HepG2 (cell line): ENCODE results near the gene CKS1B. TPM values are rescaled to one million over a fixed set of nuclear protein-coding genes. Genes with fewer than 3 reads are reported as not detected.

Experiments
- AHR ChIP-seq: IDR thresholded peaks from 2 replicates; pipeline ENCODE4 v1.6.1; 2018; ENCODE audit warnings: missing genetic modification reagents, missing compliant biosample characterization
- AKNA ChIP-seq: sonication (generic); formaldehyde crosslinking; IDR thresholded peaks from 2 replicates; pipeline ENCODE4 v1.4.0; 2020; ENCODE audit warnings: missing genetic modification reagents, borderline replicate concordance
- ATM ChIP-seq: fragments of 450-650 bp; IDR thresholded peaks from 2 replicates; pipeline ENCODE4 v1.7.1; 2017; ENCODE audit warnings: mild to moderate bottlenecking, borderline replicate concordance
- GATAD2A ChIP-seq: IDR thresholded peaks from 2 replicates; pipeline ENCODE4 v1.6.1; 2016
- IKZF4 ChIP-seq: sonication (generic); formaldehyde crosslinking; IDR thresholded peaks from 2 replicates; pipeline ENCODE4 v1.5.1; 2020; ENCODE audit warnings: borderline replicate concordance, mild to moderate bottlenecking, low read depth, missing genetic modification reagents; ENCODE audit errors: not compliant biosample characterization
- JUN ChIP-seq: sonication (generic); formaldehyde crosslinking; IDR thresholded peaks from 2 replicates; pipeline ENCODE4 v1.4.0; 2020; ENCODE audit warnings: mild to moderate bottlenecking, missing genetic modification reagents
- JUNB ChIP-seq: sonication (generic); formaldehyde crosslinking; IDR thresholded peaks from 2 replicates; pipeline ENCODE4 v1.8.0; 2022; ENCODE audit warnings: missing genetic modification reagents, mild to moderate bottlenecking, borderline replicate concordance
- KDM1A ChIP-seq: IDR thresholded peaks from 2 replicates; pipeline ENCODE4 v1.6.1; 2016; ENCODE audit warnings: missing compliant biosample characterization
- RELA ChIP-seq: sonication (generic); formaldehyde crosslinking; IDR thresholded peaks from 2 replicates; pipeline ENCODE4 v1.4.0; 2020; ENCODE audit warnings: missing genetic modification reagents
- RFX5 ChIP-seq: IDR thresholded peaks from 2 replicates; pipeline ENCODE4 v1.6.1; 2011; ENCODE audit warnings: low read depth, low read length, improper control_type of control experiment
- TCF7L2 ChIP-seq: IDR thresholded peaks from 2 replicates; pipeline ENCODE4 v1.6.1; 2011; ENCODE audit warnings: mild to moderate bottlenecking, low read depth, low read length, moderate library complexity
- THYN1 ChIP-seq: sonication (generic); formaldehyde crosslinking; IDR thresholded peaks from 2 replicates; pipeline ENCODE4 v1.8.1; 2023; ENCODE audit warnings: low read depth, mild to moderate bottlenecking, moderate library complexity, missing genetic modification reagents, borderline replicate concordance
- ZBTB3 ChIP-seq: sonication (generic); formaldehyde crosslinking; IDR thresholded peaks from 2 replicates; pipeline ENCODE4 v1.4.0; 2020; ENCODE audit warnings: low read depth, mild to moderate bottlenecking, moderate library complexity, missing genetic modification reagents, borderline replicate concordance
- ZC3H4 ChIP-seq: sonication (generic); formaldehyde crosslinking; IDR thresholded peaks from 2 replicates; pipeline ENCODE4 v1.4.0; 2020; ENCODE audit warnings: missing genetic modification reagents, borderline replicate concordance
- ZFY ChIP-seq: sonication (generic); formaldehyde crosslinking; IDR thresholded peaks from 2 replicates; pipeline ENCODE4 v1.4.0; 2020; ENCODE audit warnings: missing genetic modification reagents
- ZKSCAN1 ChIP-seq: fragments of 150-350 bp; IDR thresholded peaks from 2 replicates; pipeline ENCODE4 v1.6.1; 2014; ENCODE audit warnings: low read length
- ZNF629 ChIP-seq: sonication (generic); formaldehyde crosslinking; conservative IDR thresholded peaks from 2 replicates; pipeline ENCODE4 v1.5.0; 2020; ENCODE audit warnings: missing genetic modification reagents
- ZNF7 ChIP-seq: IDR thresholded peaks from 2 replicates; pipeline ENCODE4 v1.6.1; 2016; ENCODE audit warnings: missing biosample characterization, missing genetic modification reagents
- ZNF772 ChIP-seq: sonication (generic); formaldehyde crosslinking; IDR thresholded peaks from 2 replicates; pipeline ENCODE4 v1.5.0; 2020; ENCODE audit warnings: mild to moderate bottlenecking, missing genetic modification reagents
- ZSCAN12 ChIP-seq: sonication (generic); formaldehyde crosslinking; IDR thresholded peaks from 2 replicates; pipeline ENCODE4 v1.9.0; 2021; ENCODE audit warnings: mild to moderate bottlenecking, missing genetic modification reagents
- polyA plus RNA-seq, 8 experiments: library from polyadenylated mRNA; depleted of rRNA in 3 of 8; stranded (reverse) in 7 of 8; unstranded in 1 of 8; fragments of >200 nt; fragmentation: Illumina TruSeq in 4 of 8; extraction: Trizol in 4 of 8; gene quantifications; 2 replicates each; pipeline versions ENCODE4 v1.2.1 to v1.2.3, GENCODE V29; 2011 to 2016; ENCODE audit warnings: low read depth in 4 of 8, missing spikeins in 1 of 8, mixed read lengths in 1 of 8; ENCODE audit not compliant: insufficient read depth in 1 of 8
- total RNA-seq, 5 experiments: library from RNA; depleted of rRNA; stranded (reverse); fragments of >200 nt; fragmentation: Illumina TruSeq; extraction: Trizol; gene quantifications; 2 replicates each; pipeline ENCODE4 v1.2.3, GENCODE V29; 2016; ENCODE audit warnings: low read depth in 1 of 5
- TF ChIP-seq, protein P1 (sequence below): sonication (generic); formaldehyde crosslinking; IDR thresholded peaks from 2 replicates; pipeline ENCODE4 v1.4.0; 2020; ENCODE audit warnings: missing genetic modification reagents
- TF ChIP-seq, protein P2 (sequence below): sonication (generic); formaldehyde crosslinking; IDR thresholded peaks from 2 replicates; pipeline ENCODE4 v1.4.0; 2020; ENCODE audit warnings: mild to moderate bottlenecking, low read depth, missing genetic modification reagents

The CKS1B gene
- total and polyA plus RNA-seq, 2 of the 13 experiments (the other 11 are each of a cell fraction or from before 2014, with no cell fraction given) = 217 to 222 TPM

- TF ChIP-seq ZNF629 (CRISPR knock-in tag) = peak; percentile 59
- TF ChIP-seq ZFY (CRISPR knock-in tag) = peak; percentile 51; the same call in 1 of the 2 replicates
- TF ChIP-seq IKZF4 (CRISPR knock-in tag) = peak; percentile 99
- TF ChIP-seq, protein P1, sequence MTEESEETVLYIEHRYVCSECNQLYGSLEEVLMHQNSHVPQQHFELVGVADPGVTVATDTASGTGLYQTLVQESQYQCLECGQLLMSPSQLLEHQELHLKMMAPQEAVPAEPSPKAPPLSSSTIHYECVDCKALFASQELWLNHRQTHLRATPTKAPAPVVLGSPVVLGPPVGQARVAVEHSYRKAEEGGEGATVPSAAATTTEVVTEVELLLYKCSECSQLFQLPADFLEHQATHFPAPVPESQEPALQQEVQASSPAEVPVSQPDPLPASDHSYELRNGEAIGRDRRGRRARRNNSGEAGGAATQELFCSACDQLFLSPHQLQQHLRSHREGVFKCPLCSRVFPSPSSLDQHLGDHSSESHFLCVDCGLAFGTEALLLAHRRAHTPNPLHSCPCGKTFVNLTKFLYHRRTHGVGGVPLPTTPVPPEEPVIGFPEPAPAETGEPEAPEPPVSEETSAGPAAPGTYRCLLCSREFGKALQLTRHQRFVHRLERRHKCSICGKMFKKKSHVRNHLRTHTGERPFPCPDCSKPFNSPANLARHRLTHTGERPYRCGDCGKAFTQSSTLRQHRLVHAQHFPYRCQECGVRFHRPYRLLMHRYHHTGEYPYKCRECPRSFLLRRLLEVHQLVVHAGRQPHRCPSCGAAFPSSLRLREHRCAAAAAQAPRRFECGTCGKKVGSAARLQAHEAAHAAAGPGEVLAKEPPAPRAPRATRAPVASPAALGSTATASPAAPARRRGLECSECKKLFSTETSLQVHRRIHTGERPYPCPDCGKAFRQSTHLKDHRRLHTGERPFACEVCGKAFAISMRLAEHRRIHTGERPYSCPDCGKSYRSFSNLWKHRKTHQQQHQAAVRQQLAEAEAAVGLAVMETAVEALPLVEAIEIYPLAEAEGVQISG (CRISPR knock-in tag) = peak; percentile 89
- TF ChIP-seq RFX5 = no peak; the same call in 1 of the 2 replicates
- TF ChIP-seq JUNB (CRISPR knock-in tag) = peak; percentile 95
- peak; percentile 96; the same call in 1 of the 2 replicates for TF ChIP-seq ZSCAN12 (CRISPR knock-in tag)
- TF ChIP-seq GATAD2A = peak; percentile 82
- no peak for TF ChIP-seq RELA
- peak; percentile 98 for TF ChIP-seq ZNF772 (CRISPR knock-in tag)
- 0 out of 2 replicates have a peak, but pooled peaks have one; percentile 39 for TF ChIP-seq KDM1A (CRISPR knock-in tag)
- peak; percentile 85; the same call in 1 of the 2 replicates for TF ChIP-seq AKNA (CRISPR knock-in tag)
- TF ChIP-seq THYN1 = peak; percentile 67; the same call in 1 of the 2 replicates
- TF ChIP-seq ZNF7 (CRISPR knock-in tag) = 0 out of 2 replicates have a peak, but pooled peaks have one; percentile 27
- TF ChIP-seq, protein P2, sequence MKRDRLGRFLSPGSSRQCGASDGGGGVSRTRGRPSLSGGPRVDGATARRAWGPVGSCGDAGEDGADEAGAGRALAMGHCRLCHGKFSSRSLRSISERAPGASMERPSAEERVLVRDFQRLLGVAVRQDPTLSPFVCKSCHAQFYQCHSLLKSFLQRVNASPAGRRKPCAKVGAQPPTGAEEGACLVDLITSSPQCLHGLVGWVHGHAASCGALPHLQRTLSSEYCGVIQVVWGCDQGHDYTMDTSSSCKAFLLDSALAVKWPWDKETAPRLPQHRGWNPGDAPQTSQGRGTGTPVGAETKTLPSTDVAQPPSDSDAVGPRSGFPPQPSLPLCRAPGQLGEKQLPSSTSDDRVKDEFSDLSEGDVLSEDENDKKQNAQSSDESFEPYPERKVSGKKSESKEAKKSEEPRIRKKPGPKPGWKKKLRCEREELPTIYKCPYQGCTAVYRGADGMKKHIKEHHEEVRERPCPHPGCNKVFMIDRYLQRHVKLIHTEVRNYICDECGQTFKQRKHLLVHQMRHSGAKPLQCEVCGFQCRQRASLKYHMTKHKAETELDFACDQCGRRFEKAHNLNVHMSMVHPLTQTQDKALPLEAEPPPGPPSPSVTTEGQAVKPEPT (CRISPR knock-in tag) = peak; percentile 99
- TF ChIP-seq TCF7L2 = no peak
- peak; percentile 90 for TF ChIP-seq JUN (CRISPR knock-in tag)
- no peak for TF ChIP-seq ATM
- peak; percentile 99 for TF ChIP-seq AHR (CRISPR knock-in tag)
- TF ChIP-seq ZC3H4 = no peak; the same call in 1 of the 2 replicates
- no peak for TF ChIP-seq ZKSCAN1
- peak; percentile 98 for TF ChIP-seq ZBTB3
These were observed 37.9 kb upstream of the CKS1B start, which contains the start of gene PMVK (continued) for GRCh38 chr1:154936555-154937084.
